ENCODE data around the gene KLHL3. TPM values are rescaled to one million over a fixed set of nuclear protein-coding genes. Genes with fewer than 3 reads are reported as not detected.

The KLHL3 gene
- total RNA-seq, 1 donor from 2014 or later, result 5.7 TPM

DNA sequence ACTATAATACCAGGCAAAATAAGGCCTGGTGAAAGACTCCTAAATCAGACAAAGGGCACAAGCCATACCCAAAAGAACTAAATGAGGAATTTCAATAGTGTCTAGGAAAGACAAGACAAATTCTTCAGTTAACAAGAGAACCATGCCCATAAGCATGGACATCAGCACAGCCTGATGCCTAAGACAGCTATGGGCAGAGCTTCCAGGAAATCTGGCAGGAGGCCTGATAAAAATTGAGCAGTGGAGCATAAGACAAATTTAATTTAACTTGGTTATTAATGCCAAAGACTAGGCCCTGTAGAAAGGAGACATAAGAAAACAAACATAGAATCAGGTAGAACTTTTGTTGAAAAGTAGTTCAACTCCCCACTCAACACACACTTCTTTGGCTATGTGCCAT lies 17.3 kb downstream of the KLHL3 start:
- TF ChIP-seq, protein P1, sequence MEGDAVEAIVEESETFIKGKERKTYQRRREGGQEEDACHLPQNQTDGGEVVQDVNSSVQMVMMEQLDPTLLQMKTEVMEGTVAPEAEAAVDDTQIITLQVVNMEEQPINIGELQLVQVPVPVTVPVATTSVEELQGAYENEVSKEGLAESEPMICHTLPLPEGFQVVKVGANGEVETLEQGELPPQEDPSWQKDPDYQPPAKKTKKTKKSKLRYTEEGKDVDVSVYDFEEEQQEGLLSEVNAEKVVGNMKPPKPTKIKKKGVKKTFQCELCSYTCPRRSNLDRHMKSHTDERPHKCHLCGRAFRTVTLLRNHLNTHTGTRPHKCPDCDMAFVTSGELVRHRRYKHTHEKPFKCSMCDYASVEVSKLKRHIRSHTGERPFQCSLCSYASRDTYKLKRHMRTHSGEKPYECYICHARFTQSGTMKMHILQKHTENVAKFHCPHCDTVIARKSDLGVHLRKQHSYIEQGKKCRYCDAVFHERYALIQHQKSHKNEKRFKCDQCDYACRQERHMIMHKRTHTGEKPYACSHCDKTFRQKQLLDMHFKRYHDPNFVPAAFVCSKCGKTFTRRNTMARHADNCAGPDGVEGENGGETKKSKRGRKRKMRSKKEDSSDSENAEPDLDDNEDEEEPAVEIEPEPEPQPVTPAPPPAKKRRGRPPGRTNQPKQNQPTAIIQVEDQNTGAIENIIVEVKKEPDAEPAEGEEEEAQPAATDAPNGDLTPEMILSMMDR (IDR thresholded peaks at IDR 0.05; ENCODE audit: partially characterized antibody, unreplicated experiment), result no peak
- DNase-seq, result no peak
- H3K36me3 Mint-ChIP-seq (ENCODE audit: unreplicated experiment), result no peaks in the 10 kb centered on the region
- H3K4me3 Mint-ChIP-seq (ENCODE audit: unreplicated experiment), result no peak overlapping the region
- no peaks in the 10 kb centered on the region for H3K9me3 Mint-ChIP-seq (ENCODE audit: unreplicated experiment)
- H3K27ac Mint-ChIP-seq (ENCODE audit: unreplicated experiment), result no peak overlapping the region
- H3K4me1 Mint-ChIP-seq (ENCODE audit: low read depth, unreplicated experiment), result no peaks in the 10 kb centered on the region
- H3K27me3 Mint-ChIP-seq (ENCODE audit: unreplicated experiment), result no peaks in the 10 kb centered on the region

DNA sequence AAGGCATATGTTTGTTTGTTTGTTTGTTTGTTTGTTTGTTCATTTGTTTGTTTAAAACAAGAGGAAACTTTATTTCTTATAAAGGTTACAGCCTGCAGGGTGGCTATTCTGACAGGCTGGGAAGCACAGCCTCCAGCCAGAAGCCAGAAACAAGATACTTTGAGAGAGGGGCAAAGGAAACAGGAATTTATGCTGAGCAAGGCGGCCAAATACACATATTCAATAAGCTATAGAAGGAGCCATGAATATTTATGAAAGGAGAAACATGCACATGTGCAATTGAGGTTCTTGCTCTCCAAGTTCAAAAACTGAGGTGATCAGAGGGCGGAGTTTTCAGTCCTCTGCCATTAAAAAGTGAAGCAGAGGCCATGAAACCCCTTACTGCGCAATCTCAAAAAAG lies 19.6 kb downstream of the KLHL3 start:
- H3K4me1 Mint-ChIP-seq (ENCODE audit: low read depth, unreplicated experiment), result no peaks in the 10 kb centered on the region
- no peak overlapping the region for H3K4me3 Mint-ChIP-seq (ENCODE audit: unreplicated experiment)
- no peak for DNase-seq
- peaks cover 14% of the 10 kb centered on the region for H3K36me3 Mint-ChIP-seq (ENCODE audit: unreplicated experiment)
- H3K27me3 Mint-ChIP-seq (ENCODE audit: unreplicated experiment), result no peaks in the 10 kb centered on the region
- no peak overlapping the region for H3K27ac Mint-ChIP-seq (ENCODE audit: unreplicated experiment)
- TF ChIP-seq, protein P1 (IDR thresholded peaks at IDR 0.05; ENCODE audit: partially characterized antibody, unreplicated experiment), result no peak
- no peaks in the 10 kb centered on the region for H3K9me3 Mint-ChIP-seq (ENCODE audit: unreplicated experiment)

DNA sequence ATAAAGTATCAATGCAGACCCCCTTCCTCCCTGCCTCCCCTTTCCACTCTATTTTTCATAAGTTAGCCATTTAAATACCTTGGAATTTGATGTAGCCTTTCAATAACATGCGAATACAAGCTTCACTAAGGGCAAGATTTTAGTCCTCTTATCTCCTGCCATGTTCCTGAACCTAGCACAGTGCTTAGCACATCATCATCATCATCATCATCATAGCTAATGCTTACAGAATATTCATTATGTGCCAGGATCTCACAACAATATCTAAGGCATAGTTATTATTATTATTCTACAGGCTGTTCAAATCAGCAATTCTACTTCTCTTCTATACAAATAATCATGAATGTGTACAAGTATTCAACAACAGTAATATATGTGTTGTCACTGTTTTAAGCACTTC lies 20.4 kb downstream of the KLHL3 start:
- Mint-ChIP-seq H3K4me3 (ENCODE audit: unreplicated experiment) (no peak overlapping the region), H3K27me3 (ENCODE audit: unreplicated experiment) (no peaks in the 10 kb centered on the region), H3K36me3 (ENCODE audit: unreplicated experiment) (peaks cover 14% of the 10 kb centered on the region), H3K27ac (ENCODE audit: unreplicated experiment) (no peak overlapping the region), H3K4me1 (ENCODE audit: low read depth, unreplicated experiment) (no peaks in the 10 kb centered on the region), H3K9me3 (ENCODE audit: unreplicated experiment) (no peaks in the 10 kb centered on the region)
- TF ChIP-seq, protein P1 (IDR thresholded peaks at IDR 0.05; ENCODE audit: partially characterized antibody, unreplicated experiment), result no peak
- no peak for DNase-seq

DNA sequence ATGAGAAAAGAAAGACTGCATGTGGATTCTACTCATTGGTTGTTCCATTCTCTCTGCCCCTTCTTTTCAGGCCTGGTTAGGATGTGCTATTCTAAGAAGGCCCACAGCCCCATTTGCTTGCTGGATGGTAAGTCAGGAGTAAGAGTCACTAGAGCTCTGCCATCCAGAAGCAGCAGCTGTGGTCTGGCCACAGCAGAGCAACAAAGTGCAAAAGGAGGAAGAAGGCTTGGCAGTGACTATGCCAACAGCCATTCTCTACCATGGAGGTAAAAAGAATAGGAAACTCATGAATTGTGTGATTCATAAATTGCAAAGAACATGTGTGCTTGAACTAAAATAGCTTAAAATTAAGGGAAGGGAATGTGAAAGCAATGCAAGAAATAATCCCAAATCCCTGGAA lies 20.9 kb downstream of the KLHL3 start:
- H3K27me3 Mint-ChIP-seq (ENCODE audit: unreplicated experiment), result no peaks in the 10 kb centered on the region
- TF ChIP-seq, protein P1 (IDR thresholded peaks at IDR 0.05; ENCODE audit: partially characterized antibody, unreplicated experiment), result no peak
- no peaks in the 10 kb centered on the region for H3K9me3 Mint-ChIP-seq (ENCODE audit: unreplicated experiment)
- DNase-seq, result no peak
- no peaks in the 10 kb centered on the region for H3K4me1 Mint-ChIP-seq (ENCODE audit: low read depth, unreplicated experiment)
- H3K4me3 Mint-ChIP-seq (ENCODE audit: unreplicated experiment), result no peak overlapping the region
- H3K27ac Mint-ChIP-seq (ENCODE audit: unreplicated experiment), result no peak overlapping the region
- H3K36me3 Mint-ChIP-seq (ENCODE audit: unreplicated experiment), result peaks cover 14% of the 10 kb centered on the region

DNA sequence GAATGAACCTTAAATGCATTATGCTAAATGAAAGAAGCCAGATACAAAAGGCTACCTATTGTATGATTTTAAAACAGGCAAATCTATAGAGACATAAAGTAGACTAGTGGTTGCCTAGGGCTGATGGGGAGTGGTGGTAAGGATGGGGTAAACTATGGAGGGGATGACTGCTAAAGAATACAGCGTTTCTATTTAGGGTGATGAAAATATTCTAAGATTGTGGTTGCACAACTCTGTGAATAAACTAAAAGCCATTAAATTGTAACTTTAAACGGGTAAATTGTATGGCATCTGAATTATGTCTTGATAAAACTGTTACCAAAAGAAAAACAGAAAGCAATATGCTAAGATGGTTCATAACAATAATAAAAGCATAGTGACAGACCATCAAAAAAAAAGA lies 21.4 kb downstream of the KLHL3 start:
- Mint-ChIP-seq H3K4me3 (ENCODE audit: unreplicated experiment) (no peak overlapping the region), H3K9me3 (ENCODE audit: unreplicated experiment) (no peaks in the 10 kb centered on the region), H3K27ac (ENCODE audit: unreplicated experiment) (no peak overlapping the region), H3K27me3 (ENCODE audit: unreplicated experiment) (no peaks in the 10 kb centered on the region), H3K36me3 (ENCODE audit: unreplicated experiment) (peaks cover 14% of the 10 kb centered on the region), H3K4me1 (ENCODE audit: low read depth, unreplicated experiment) (no peaks in the 10 kb centered on the region)
- TF ChIP-seq, protein P1 (IDR thresholded peaks at IDR 0.05; ENCODE audit: partially characterized antibody, unreplicated experiment), result no peak
- no peak for DNase-seq

All from glutamatergic neuron (in vitro differentiated cells).